ENCODE measurements around the gene TSR3.

- TF ChIP-seq CTCF (IDR thresholded peaks at IDR 0.05) (no peak), POLR2A (IDR thresholded peaks at IDR 0.05) (no peak)
Observed at GRCh38 chr16:1340730-1341494, 10.8 kb downstream of the TSR3 start.

All from testis (tissue), 2 donors.